ENCODE results near the gene MSMP.

Gene MSMP

GRCh38 chr9:35771075-35771433 is 17.0 kb upstream of the MSMP start:
- DNase-seq = no peak

GRCh38 chr9:35769763-35770162 is 15.7 kb upstream of the MSMP start:
- DNase-seq = no peak

DNA sequence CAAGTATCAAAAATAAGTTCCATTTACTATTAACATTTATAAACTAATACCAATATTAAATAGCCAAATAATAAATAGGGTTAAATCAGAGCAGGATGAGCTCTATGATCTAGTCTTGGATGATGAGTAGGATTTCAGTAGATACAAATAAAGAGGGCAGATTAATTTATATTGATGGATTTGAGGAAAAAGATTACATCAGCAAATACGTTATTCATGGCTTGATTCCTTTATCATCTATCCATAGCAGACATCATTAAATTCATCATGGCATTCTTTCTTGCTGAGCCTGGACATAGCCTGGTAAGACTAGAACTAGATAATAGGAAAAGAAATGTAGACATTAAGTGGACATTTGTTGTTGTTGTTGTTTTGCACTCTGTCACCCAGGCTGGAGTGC is 13.4 kb upstream of the MSMP start:
- no peak for DNase-seq

DNA sequence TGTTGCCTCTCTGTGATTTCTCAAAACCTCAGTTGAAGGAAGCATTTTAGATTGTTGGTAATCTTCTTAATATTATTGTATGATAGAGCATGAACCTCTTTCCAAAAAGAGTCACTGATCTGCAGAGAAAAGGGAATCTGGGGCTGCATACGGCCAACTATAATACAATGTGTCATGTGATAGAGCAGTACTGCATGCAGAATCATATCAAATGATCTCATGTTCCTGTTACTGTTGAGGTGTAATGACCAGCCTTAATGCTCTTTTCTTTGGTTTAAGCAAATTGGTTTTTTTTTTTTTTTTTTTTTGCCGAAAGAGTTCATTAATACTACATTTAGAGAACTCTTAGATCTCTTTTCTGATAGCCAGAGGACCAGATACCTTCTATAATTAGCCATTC is 12.9 kb upstream of the MSMP start:
- DNase-seq = no peak

- DNase-seq = no peak
Measured at GRCh38 chr9:35763803-35764202, 9.7 kb upstream of the MSMP start.

DNA sequence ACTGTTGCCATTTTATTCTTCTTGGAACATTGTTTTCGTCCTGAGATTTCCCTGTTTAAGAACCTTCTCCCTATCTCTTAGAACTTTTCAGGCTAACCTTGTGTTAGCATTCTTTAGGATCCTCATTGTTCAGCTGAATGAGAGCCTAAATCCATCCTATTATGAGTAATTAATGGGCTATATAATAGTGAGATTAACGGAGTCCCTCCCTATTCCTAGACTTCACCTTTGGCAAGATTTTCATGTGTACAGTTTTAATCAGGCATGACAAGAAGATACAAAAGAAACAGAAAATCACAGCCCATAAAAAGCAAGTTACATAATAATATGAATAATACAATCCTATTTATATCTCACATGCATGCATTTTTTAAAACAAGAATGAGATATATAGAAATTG is 9.1 kb upstream of the MSMP start:
- DNase-seq = no peak

- DNase-seq = no peak
Measured at GRCh38 chr9:35760651-35761050, 6.6 kb upstream of the MSMP start.

DNA sequence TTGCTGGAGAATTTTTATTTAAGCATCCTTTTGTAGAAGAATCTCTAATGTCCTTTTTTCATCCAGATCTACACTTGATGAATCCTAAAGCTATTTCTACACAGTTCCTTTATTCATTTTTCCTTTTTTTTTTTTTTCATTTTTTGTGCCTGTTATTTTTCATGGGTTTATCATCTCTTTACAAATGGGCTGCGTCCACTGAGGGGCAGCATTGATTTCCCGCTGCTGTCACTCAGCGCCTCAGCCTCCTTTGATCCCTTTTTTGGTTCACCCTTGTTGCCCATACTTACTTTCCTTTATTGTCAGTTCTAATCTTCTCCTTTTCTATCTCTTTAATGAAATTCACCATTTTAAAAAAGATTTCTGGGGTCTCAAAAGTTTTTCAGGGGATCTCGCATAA is 5.7 kb upstream of the MSMP start:
- DNase-seq = no peak

GRCh38 chr9:35758475-35759050 is 4.5 kb upstream of the MSMP start:
- DNase-seq = no peak

DNA sequence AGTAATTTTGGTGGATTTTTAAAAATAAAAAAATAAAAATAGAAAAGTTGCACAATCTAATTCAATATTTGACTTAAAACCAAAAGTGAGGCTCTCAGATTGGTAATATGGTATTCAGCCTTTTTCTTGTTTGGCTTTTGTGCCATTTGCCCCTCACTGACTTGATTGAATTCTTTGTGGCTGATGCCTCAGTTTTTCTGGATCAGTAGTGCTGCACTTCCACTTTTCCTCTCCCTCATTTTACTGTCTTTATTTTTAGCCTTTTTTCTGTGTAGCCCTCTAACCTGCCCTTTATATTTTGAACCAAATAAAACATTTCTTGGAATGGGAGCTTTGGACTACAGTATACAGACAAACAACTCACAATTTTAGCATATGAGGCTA is 3.8 kb upstream of the MSMP start:
- DNase-seq = no peak

GRCh38 chr9:35757226-35757891 is 3.3 kb upstream of the MSMP start:
- peak; percentile 53 for DNase-seq

GRCh38 chr9:35756275-35757225 is 2.5 kb upstream of the MSMP start:
- peak; percentile 71 for DNase-seq

DNA sequence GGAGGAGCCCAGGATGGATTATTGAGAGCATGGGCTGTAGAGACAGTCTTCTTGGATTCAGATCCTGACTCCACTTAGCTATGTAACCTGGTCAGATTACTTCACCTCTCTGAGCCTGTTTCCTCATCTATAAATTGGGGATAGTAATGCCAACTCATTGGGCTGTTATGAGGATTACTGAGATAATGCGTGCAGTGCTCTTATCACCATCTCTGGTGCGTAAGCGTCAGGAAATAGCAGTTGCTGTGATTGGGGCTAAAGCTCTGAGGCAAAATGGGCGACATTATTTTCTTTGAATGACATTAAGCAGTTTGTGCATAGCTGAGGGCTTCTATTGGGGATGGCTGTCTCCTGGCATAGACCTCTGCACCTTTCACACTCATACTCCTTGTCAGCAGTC is 995 bp upstream of the MSMP start:
- no peak for DNase-seq

- no peak for DNase-seq
Measured at GRCh38 chr9:35753466-35753865, 610 bp downstream of the MSMP start.

GRCh38 chr9:35750256-35750531 is 3.9 kb downstream of the MSMP start:
- no peak for DNase-seq

DNA sequence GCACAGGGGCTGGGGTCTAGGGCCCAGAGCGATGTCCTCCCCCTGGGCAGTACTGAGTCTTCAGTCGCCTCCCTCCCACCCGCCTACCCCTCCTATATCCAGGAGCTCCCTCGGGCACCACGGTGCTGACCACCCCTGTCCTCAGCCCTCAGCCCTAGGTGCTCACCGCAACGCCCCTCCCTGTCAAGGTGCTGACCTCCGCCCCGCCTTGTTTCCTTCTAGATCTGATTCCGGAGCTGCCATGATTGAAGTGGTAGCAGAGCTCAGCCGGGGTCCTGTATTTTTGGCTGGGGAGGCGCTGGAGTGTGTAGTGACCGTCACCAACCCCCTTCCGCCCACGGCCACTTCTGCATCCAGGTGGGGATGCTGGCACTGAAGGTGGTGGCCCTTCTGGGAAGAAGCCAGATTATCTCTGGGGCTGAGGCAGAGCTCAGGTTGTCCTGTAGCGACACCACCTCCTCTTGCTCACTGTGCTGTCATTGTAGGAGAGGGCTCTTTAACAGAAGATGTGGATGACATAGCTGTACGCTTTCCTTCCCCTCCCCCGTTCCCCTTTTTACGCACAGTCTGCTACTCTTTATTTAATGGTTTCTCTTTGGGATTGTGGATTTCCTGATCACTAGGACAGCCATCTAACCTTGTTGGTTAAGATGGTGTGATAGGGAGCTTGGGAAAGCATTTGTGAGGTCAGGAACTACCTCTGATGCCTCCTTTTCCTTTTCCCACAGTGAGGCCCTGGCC is 4.4 kb downstream of the MSMP start:
- no peak for DNase-seq

GRCh38 chr9:35748858-35749514 is 5.1 kb downstream of the MSMP start, which contains the start of the genes GBA2 and RGP1:
Gene GBA2, minus strand, starts transcription at chr9:35749228. Its CDS starts 524 bp downstream, at chr9:35748704.
Gene RGP1, plus strand, starts transcription at chr9:35749287. Its CDS starts 469 bp downstream, at chr9:35749756.
- DNase-seq = peak; percentile 76

DNA sequence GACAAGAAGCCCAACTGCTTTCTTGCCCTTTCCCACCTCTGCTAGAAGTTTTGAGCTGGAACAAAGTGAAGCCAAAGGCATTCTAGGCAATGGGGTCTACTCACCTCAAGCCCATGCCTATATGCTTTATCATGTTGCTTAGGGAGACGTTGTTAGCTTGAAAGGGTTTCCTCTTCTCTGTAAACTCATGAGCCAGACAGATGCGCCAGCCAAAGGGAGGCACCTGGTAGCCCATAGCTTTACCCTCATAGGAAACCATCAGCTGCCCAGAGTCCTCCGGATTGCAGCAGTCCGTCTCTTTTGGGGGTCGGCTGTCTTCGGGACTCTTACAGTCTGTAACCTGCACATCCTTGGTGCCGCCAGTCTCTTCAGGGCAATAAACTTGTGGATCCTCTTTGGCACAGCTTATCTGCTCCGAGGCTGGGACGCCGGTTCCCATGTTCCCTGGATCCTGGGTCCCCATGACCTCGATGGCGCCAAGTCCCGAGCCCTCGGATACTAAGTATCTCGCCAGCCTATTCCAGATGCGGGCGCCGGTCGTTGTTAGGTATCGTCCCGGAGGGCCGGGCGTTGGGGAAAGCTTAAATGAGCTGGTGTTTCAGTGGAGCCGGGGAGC is 5.7 kb downstream of the MSMP start:
- no peak for DNase-seq

GRCh38 chr9:35746583-35746982 is 7.5 kb downstream of the MSMP start:
- DNase-seq = no peak

GRCh38 chr9:35745569-35745968 is 8.5 kb downstream of the MSMP start:
- DNase-seq = no peak

GRCh38 chr9:35743880-35744518 is 10.1 kb downstream of the MSMP start:
- DNase-seq = no peak

DNA sequence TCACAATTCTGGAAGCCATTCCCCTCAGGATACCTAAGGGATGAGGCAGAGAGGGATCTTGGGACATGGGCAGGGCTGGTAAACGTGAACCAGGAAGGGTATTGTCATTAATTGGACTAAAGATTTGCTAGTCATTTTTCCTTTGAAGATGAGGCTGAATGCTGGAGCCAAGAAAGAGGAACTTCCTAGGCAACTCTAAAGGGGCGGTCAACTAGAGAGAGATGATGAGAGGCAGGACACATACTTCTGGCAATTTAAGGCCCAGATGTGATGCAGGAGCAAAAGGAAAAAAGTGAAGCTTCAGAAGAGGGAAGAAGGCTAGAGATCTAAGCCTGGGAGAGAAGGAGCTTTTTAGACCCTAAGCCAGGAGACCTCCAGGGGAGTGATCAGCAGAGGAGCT is 10.6 kb downstream of the MSMP start:
- DNase-seq = no peak

All from NCI-H774 (cell line).